ENCODE data around the gene PRKCE.

DNA sequence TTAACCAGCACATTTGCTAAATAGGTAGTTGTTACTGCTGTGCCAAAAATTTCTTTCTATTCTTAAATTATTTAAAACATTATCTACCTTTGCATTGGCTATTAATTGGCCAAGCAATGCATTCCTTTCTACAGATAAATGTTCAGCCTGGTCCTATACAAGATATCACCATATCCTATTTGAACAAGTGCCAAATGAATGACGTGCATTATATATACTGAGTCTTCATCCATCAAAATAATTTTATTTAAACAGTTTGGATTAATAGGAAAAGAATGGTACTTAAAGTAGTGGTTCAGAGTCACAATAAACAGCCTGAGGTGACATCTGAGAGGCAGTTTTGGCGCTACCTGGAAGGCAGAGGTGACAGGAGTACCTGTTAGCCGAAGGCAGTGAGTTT is 415.6 kb downstream of the PRKCE start:
- TF ChIP-seq, protein P1, sequence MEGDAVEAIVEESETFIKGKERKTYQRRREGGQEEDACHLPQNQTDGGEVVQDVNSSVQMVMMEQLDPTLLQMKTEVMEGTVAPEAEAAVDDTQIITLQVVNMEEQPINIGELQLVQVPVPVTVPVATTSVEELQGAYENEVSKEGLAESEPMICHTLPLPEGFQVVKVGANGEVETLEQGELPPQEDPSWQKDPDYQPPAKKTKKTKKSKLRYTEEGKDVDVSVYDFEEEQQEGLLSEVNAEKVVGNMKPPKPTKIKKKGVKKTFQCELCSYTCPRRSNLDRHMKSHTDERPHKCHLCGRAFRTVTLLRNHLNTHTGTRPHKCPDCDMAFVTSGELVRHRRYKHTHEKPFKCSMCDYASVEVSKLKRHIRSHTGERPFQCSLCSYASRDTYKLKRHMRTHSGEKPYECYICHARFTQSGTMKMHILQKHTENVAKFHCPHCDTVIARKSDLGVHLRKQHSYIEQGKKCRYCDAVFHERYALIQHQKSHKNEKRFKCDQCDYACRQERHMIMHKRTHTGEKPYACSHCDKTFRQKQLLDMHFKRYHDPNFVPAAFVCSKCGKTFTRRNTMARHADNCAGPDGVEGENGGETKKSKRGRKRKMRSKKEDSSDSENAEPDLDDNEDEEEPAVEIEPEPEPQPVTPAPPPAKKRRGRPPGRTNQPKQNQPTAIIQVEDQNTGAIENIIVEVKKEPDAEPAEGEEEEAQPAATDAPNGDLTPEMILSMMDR (conservative IDR thresholded peaks at IDR 0.05): no peak
- no peak for TF ChIP-seq EZH2 (IDR thresholded peaks at IDR 0.05; ENCODE audit: low read depth)
